H1 (cell line): ENCODE results near the gene MACROD2. TPM values are rescaled to one million over a fixed set of nuclear protein-coding genes. Genes with fewer than 3 reads are reported as not detected.

ENCODE experiments used
- polyA plus RNA-seq, 7 experiments: library from polyadenylated mRNA; depleted of rRNA in 3 of 7; stranded (reverse) in 5 of 7; unstranded in 2 of 7; fragments of >200 nt in 5 of 7; fragments of 200-250 nt in 2 of 7; gene quantifications; 1 replicate in 5 of 7; 2 replicates in 1 of 7; 4 replicates in 1 of 7; pipeline versions ENCODE4 v1.2.1 to v1.2.3, GENCODE V29; 2011 to 2013; ENCODE audit warnings: missing spikeins in 2 of 7, mixed read lengths in 2 of 7
- total RNA-seq: library from RNA; stranded (reverse); fragmentation: NEBNext Ultra II Directional; extraction: Animal tissue kit (Norgen Biotek cat#: 25700); gene quantifications from 2 replicates; pipeline ENCODE4 v1.2.1, GENCODE V29; 2021
- TF ChIP-seq, protein P1 (sequence below): IDR thresholded peaks from 2 replicates; pipeline ENCODE4 v1.6.1; 2011; ENCODE audit warnings: low read depth, mild to moderate bottlenecking, low read length; ENCODE audit not compliant: insufficient read depth

Gene MACROD2
- total and polyA plus RNA-seq, 2 of the 8 experiments (the other 6 are each of a cell fraction or from before 2014, with no cell fraction given) = 0.70 to 3.9 TPM

DNA sequence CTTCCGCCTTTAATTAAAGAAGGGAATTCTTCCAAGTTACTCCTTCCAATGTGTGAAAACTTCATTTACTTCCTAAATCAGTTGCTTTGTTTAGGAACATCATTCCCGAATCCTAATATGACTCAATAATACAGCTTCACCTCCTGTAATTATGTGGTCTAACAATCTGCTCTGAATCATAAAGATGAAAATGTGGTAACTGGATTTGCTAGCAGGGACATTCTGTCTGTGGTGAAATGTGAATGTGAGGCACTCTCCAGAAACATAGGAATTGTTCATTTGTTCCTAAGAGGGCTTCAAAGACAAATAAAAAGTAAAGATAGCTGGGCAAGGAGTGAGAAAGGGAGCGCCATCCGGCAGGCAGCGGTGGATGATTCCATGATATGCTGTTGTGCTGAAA is 1899.8 kb downstream of the MACROD2 start (continued):
- TF ChIP-seq, protein P1, sequence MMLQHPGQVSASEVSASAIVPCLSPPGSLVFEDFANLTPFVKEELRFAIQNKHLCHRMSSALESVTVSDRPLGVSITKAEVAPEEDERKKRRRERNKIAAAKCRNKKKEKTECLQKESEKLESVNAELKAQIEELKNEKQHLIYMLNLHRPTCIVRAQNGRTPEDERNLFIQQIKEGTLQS = no peak
